Panc1 (cell line): Measurements from ENCODE around the gene GDAP1L1. TPM values are rescaled to one million over a fixed set of nuclear protein-coding genes. Genes with fewer than 3 reads are reported as not detected.

ENCODE experiments used
- ATAC-seq: fragments of 200-7000 bp; cut with Tn5 transposase; 2 replicates; pipeline ENCODE4 v1.9.1; 2020; ENCODE audit warnings: mild to moderate bottlenecking, moderate library complexity
- BruUV-seq: library from RNA; stranded (reverse); fragments of 400-500 nt; replicated peaks from 2 replicates; lab custom pipeline; 2021; lab: Mats Ljungman, UMichigan
- CTCF ChIA-PET: fragments of 300-600 bp; sonication (Branson Sonifier 250); formaldehyde crosslinking; loops from one replicate; lab custom pipeline; 2022; ENCODE audit warnings: antibody characterized with exemption; lab: Charles Lee
- POLR2A ChIA-PET: fragments of 300-600 bp; sonication (Branson Sonifier 250); formaldehyde crosslinking; loops from one replicate; lab custom pipeline; 2022; ENCODE audit warnings: antibody characterized with exemption; lab: Charles Lee
- DNase-seq: peaks from one replicate; pipeline ENCODE4 v3.0.0-alpha.2; 2010; ENCODE audit warnings: low read depth, low spot score
- H3K27ac ChIP-seq: 2 replicates; pipeline ENCODE4 v1.5.1; 2011; ENCODE audit warnings: mild to moderate bottlenecking, low read length, inconsistent platforms
- H3K27me3 ChIP-seq: fragments of 200-500 bp; sonication (Bioruptor generic); 2 replicates; pipeline ENCODE4 v1.6.0; 2014; ENCODE audit warnings: low read length, inconsistent platforms; ENCODE audit not compliant: control insufficient read depth, insufficient read depth
- H3K36me3 ChIP-seq: fragments of 200-500 bp; sonication (Bioruptor generic); 2 replicates; pipeline ENCODE4 v1.5.1; 2014; ENCODE audit warnings: inconsistent platforms, mild to moderate bottlenecking, low read length, moderate library complexity; ENCODE audit not compliant: control insufficient read depth, insufficient read depth
- H3K4me1 ChIP-seq: 2 replicates; pipeline ENCODE4 v1.5.1; 2011; ENCODE audit warnings: inconsistent platforms, mild to moderate bottlenecking, low read length, moderate library complexity; ENCODE audit not compliant: control insufficient read depth, insufficient read depth
- H3K4me3 ChIP-seq, 2 experiments: 2 replicates each; pipeline ENCODE4 v1.5.1; 2011 to 2012; ENCODE audit warnings: low read depth in 2 of 2, low read length in 2 of 2, mild to moderate bottlenecking in 2 of 2, inconsistent platforms in 1 of 2, moderate library complexity in 1 of 2
- H3K9me3 ChIP-seq: fragments of 200-500 bp; sonication (Bioruptor generic); 2 replicates; pipeline ENCODE4 v1.5.1; 2014; ENCODE audit warnings: low read depth, mild to moderate bottlenecking, inconsistent platforms, low read length, moderate library complexity; ENCODE audit not compliant: control insufficient read depth, insufficient read depth
- CTCF ChIP-seq: fragments of 450-650 bp; IDR thresholded peaks from 2 replicates; pipeline ENCODE4 v1.5.1; 2017; ENCODE audit warnings: mild to moderate bottlenecking
- POLR2AphosphoS5 ChIP-seq: IDR thresholded peaks from 2 replicates; pipeline ENCODE4 v1.6.1; 2012; ENCODE audit warnings: mild to moderate bottlenecking, low read depth, low read length, moderate library complexity
- REST ChIP-seq, 2 experiments: IDR thresholded peaks; 2 replicates each; pipeline ENCODE4 v1.6.1; 2011 to 2012; ENCODE audit warnings: low read depth in 2 of 2, control low read depth in 1 of 2, low read length in 1 of 2, mild to moderate bottlenecking in 1 of 2, moderate library complexity in 1 of 2; ENCODE audit not compliant: insufficient read depth in 1 of 2
- SIN3A ChIP-seq: IDR thresholded peaks from 2 replicates; pipeline ENCODE4 v1.6.1; 2012; ENCODE audit warnings: low read depth, mild to moderate bottlenecking, low read length, moderate library complexity, borderline replicate concordance; ENCODE audit not compliant: insufficient read depth
- TCF7L2 ChIP-seq: IDR thresholded peaks from 2 replicates; pipeline ENCODE4 v1.6.1; 2011; ENCODE audit warnings: mild to moderate bottlenecking, low read depth, low read length, inconsistent platforms
- in situ Hi-C: cut with HindIII; loops from 2 replicates; pipeline ENCODE4 v1.10.0; 2016; ENCODE audit warnings: low sequenced_read_pairs, low pct_unique_long_range_greater_than_20kb
- intact Hi-C: fragments of 100-400 bp; cut with micrococcal nuclease; formaldehyde crosslinking; loops from one replicate; pipeline ENCODE4 v1.10.0; 2022; ENCODE audit not compliant: unreplicated experiment
- total RNA-seq: library from RNA; stranded (reverse); gene quantifications from one replicate; pipeline ENCODE4 v1.2.1, GENCODE V29; 2021; ENCODE audit not compliant: unreplicated experiment

Gene GDAP1L1
- total RNA-seq, 1 experiment from 2014 or later: not detected

- ChIA-PET POLR2A (no interaction called here), CTCF (no interaction called here)
- no peak for DNase-seq
- Histone ChIP-seq H3K9me3 (no peaks in the 10 kb centered on the region), H3K27me3 (no peaks in the 10 kb centered on the region), H3K4me3 (no peak overlapping the region), H3K4me1 (no peaks in the 10 kb centered on the region), H3K27ac (no peak overlapping the region), H3K36me3 (no peaks in the 10 kb centered on the region)
- in situ Hi-C loops: no loop called here
- no peak for TF ChIP-seq POLR2AphosphoS5
- TF ChIP-seq REST (IDR thresholded peaks at IDR 0.05; ENCODE audit: insufficient read depth in 1 of 2, low read depth in 2 of 2, low read length in 1 of 2): no peak
- TF ChIP-seq TCF7L2: no peak
- TF ChIP-seq CTCF: no peak
- no peak for TF ChIP-seq SIN3A
- no peak for ATAC-seq
- intact Hi-C loops: no loop called here
- BruUV-seq: no TSS peak
Measured at GRCh38 chr20:44253528-44253927, 6.4 kb downstream of the GDAP1L1 start.

DNA sequence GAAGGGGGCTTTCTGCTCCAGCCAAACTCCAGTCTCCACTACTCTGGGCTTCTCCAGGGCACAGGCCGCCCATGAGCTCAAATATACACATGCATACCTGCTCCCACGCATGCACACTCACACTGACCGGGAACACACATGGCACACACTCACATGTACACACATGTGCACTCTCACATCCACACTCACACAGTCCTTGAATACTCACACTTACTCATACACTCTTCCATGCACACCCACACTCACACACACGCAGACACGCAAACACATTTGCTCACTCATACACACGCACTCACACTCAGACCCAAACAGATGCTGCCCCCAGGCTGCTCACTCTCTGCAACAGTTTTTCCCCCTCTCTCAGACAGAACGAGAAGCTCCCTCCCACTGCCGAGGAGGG lies 7.0 kb downstream of the GDAP1L1 start:
- DNase-seq: no peak
- no peaks in the 10 kb centered on the region for H3K27me3 ChIP-seq
- in situ Hi-C loops (no loop called here), intact Hi-C loops (no loop called here)
- ChIA-PET POLR2A (no interaction called here), CTCF (no interaction called here)
- TF ChIP-seq POLR2AphosphoS5 (no peak), REST (IDR thresholded peaks at IDR 0.05; ENCODE audit: insufficient read depth in 1 of 2, low read depth in 2 of 2, low read length in 1 of 2) (no peak), CTCF (no peak), TCF7L2 (no peak), SIN3A (no peak)
- no peak overlapping the region for H3K4me3 ChIP-seq
- no peaks in the 10 kb centered on the region for H3K36me3 ChIP-seq
- H3K4me1 ChIP-seq: no peaks in the 10 kb centered on the region
- H3K9me3 ChIP-seq: no peaks in the 10 kb centered on the region
- H3K27ac ChIP-seq: no peak overlapping the region
- BruUV-seq: no TSS peak
- no peak for ATAC-seq
